Renal cortical epithelial cell (primary cell): ENCODE measurements around the gene GLTP. TPM values are rescaled to one million over a fixed set of nuclear protein-coding genes. Genes with fewer than 3 reads are reported as not detected.
A peak's percentile ranks its signal among the peaks of the same experiment; 100 is the strongest.
"Not testable (repeated sequence)": the region's sequence is repeated elsewhere in the genome, so short reads cannot be mapped to it uniquely, and the experiment has no call there.

ENCODE experiments used
- DNase-seq: peaks from one replicate; pipeline ENCODE4 v3.0.0-alpha.2; 2011; ENCODE audit warnings: low read depth
- total RNA-seq: library from RNA; depleted of rRNA; stranded (reverse); fragments of >200 nt; gene quantifications from 2 replicates; pipeline ENCODE4 v1.2.3, GENCODE V29; 2014

GLTP gene
- total RNA-seq, 1 donor from 2014 or later, result 45.4 TPM

- no peak for DNase-seq
Observed at GRCh38 chr12:109877504-109878246, 2.7 kb downstream of the GLTP start.

- DNase-seq, result no peak
Observed at GRCh38 chr12:109876406-109876805, 3.9 kb downstream of the GLTP start.

GRCh38 chr12:109875572-109876131 lies 4.7 kb downstream of the GLTP start:
- DNase-seq, result peak; percentile 47

DNA sequence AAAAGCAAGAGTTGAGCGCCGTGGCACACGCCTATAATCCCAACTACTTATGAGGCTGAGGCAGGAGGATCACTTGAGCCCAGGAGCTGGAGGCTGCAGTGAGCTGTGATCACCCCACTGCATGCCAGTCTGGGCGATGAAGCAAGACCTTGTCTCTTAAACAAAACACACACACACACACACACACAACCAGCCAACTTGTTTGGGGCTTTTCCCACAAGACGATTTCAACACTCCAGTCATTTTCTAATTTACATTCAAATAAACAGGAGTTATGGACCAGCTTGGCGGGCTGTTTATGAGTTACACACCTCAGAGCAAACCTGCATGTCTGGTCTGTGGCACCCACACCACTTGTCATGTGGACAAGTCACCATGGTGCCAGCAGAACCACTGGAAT lies 6.7 kb downstream of the GLTP start:
- DNase-seq, result peak; percentile 67

DNA sequence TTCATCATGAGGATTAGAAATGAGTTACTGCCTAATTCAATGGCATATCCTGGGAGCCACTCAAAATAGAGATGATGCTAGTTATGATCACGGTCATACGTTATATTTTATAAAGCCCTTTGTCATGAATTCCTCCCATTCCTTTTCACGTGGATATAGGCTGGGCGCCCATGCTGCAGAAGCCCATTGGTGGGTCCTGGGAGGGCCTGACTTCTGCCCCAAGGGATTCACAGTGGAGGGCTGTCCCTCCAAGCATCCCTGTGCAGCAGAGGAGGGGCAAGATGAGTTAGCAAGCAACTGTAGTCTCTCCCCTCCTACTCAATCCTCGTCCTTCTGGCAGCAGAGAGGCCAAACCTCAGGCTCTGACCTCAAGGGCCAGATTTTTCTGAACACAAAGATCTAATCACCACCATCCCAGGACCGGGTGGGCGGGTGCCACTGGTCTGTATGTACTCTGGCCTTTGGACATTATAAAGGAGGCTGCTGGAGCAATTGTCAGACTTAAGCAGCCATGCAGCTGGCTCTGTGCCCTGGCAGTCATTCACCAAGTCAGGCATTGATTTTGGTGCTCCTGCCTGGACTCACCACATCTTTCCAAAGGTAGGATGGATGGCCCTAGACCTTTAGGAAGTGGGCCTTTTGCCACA lies 8.6 kb downstream of the GLTP start:
- no peak for DNase-seq

DNA sequence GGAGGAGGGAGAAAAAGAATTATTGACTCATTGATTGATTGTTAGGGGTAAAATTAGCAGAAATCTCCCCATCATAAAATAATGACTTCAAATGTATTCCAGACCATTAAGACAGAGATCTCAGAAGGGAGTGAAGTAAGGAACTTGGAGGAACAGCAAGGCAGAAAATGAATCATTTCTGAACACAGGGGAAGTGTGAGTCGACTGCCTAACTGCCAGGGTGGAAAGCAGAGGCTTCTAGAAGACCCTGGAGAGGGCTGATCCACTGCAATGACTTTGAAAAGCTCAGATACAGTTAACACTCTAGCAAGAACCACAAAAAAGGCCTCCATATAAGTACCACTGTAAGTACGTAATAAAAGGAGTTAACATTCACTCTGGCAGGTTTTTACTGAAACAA lies 9.7 kb downstream of the GLTP start:
- peak; percentile 46 for DNase-seq

DNA sequence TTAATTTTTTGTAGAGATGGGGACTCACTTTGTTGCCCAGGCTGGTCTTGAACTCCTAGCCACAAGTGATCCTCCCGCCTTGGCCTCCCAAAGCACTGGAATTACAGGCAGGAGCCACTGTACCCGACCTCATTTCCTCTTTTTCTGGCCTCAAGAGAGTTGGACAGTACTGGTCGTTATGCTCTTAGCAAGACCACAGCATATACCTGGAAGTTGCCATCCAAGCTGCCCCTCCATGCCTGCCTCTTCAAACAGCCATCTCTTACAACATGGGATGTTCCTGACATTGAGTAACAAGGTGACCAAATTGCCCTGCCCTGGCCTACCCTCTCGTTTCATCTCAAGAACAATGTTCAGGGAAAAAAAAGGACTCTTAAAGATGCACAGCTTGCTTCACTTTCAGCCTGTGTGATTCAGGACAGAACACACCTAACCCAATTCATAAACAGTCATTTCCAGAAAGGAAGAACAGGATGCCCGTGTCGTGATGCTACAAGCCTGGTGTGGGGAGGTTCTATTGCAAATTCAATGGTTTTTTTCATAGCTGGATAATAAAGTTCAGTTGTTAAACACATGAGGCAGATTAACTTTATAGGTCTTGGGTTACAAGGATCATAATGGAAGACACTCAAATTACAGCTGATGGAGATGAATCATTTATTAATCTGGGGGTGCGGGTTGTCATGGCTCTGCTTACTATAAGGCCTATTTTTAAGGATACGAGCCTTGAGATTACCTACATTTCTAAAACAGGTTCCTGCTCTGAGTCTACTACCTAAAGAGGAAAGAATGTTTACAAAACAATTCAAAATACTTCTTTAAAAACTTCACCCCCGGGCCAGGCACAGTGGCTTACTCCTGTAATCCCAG lies 11.9 kb downstream of the GLTP start:
- no peak for DNase-seq

- peak; percentile 39 for DNase-seq
Observed at GRCh38 chr12:109864916-109865315, 15.4 kb downstream of the GLTP start.

GRCh38 chr12:109863847-109864712 lies 16.3 kb downstream of the GLTP start:
- DNase-seq, result peak; percentile 87

GRCh38 chr12:109862491-109862890 lies 17.9 kb downstream of the GLTP start:
- DNase-seq, result not testable (repeated sequence)

GRCh38 chr12:109861689-109862314 lies 18.5 kb downstream of the GLTP start:
- peak; percentile 53 for DNase-seq

DNA sequence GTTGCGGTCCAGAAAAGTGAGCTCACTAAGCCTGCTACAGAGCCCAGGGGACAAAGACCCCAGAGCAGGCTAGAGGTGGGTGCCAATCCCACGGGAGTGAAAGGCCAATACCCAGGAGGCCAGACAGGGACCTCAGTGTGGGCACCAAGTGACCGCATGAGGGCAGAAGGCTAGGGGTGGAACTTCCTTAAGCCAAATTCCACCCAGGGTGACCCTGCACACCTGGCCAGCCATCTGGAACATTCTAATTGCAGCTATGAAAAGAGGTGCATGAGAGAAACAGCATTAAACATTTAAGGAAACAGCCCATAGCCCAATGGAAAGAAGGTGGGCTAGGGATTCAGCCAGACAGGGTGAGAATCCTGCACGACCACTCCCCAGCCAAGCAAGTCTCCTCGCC lies 19.4 kb downstream of the GLTP start:
- DNase-seq, result peak; percentile 36

- DNase-seq, result no peak
Observed at GRCh38 chr12:109858764-109859163, 21.6 kb downstream of the GLTP start.

- DNase-seq, result no peak
Observed at GRCh38 chr12:109857715-109858114, 22.6 kb downstream of the GLTP start.

DNA sequence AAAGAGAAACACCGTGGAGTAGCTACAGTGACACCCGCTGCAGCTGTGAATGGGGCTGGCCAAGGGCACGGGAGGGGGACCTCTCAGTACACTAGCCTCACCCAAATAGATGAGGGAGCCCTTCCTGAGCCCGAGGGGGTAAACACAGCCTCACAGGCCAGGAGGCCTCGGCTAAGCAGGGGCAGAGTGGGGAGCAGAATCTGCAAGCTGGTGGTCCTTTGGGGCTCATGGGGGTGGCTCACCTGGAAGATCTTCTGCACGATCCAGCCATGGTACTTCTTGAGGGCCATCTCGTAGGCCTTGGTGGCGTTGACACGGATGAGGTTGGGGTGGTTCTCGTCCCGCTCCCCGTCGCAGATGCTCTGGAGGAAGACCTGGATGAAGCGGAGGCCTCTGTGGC lies 25.0 kb downstream of the GLTP start:
- DNase-seq, result no peak

DNA sequence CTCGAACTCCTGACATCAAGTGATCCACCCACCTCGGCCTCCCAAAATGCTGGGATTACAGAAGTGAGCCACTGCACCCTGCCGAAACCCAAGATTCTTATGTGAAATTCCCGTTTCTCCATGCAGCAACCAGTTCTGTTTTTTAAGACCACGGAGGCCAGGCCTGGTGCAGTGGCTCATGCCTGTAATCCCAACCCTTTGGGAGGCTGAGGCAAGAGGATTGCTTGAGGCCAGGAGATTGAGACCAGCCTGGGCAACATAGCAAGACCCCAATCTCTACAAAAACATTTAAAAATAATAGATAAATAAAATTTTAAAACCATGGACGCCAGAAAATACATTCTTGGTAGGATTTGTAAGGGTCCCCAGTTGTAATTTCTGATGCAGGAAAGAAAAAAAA lies 29.8 kb downstream of the GLTP start:
- not testable (repeated sequence) for DNase-seq

GRCh38 chr12:109847142-109847735 lies 33.1 kb downstream of the GLTP start:
- no peak for DNase-seq

- DNase-seq, result no peak
Observed at GRCh38 chr12:109845824-109846205, 34.5 kb downstream of the GLTP start.

GRCh38 chr12:109844983-109845823 lies 35.1 kb downstream of the GLTP start:
- DNase-seq, result peak; percentile 45
